Stimulated activated CD4-positive, alpha-beta T cell treated with anti-CD3 and anti-CD28 coated beads, TNF-alpha, amount 100 ng/mL, for 48 hours (primary cell): Measurements from ENCODE around the gene GLTP.
A peak's percentile ranks its signal among the peaks of the same experiment; 100 is the strongest.

ENCODE experiments used
- DNase-seq, 3 donors: peaks; one replicate each; pipeline ENCODE4 v3.0.0-alpha.2; 2020; ENCODE audit warnings: low read depth in 3 of 3

GLTP gene

DNA sequence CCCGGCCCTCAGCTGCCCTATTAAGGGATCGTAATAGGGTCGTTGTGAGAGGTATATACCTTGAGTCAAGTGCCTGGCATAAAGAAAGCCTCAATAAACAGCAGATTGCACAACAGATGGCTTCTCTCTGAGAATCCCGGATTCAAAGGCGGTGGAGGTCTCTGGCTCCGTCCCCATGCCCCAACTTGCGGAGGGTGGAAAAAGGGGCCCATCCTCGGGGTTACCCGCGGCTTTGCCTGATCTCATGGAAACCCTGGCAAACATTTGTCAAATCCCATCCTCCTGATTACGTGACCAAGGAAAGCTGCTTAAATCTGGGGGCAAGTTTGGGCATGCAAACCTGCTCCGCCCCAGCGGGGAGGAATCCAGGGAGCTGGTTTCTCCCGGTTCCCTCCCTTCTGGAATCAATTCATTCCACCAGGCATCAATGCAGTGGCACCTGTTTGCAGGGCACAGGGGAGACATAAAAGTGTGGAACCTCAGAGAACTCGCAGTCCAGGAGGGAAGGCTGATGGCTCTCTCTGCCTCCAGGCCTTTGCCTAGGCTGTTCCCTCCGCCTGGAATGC, 59.4 kb downstream of the GLTP start:
- no peak for DNase-seq

DNA sequence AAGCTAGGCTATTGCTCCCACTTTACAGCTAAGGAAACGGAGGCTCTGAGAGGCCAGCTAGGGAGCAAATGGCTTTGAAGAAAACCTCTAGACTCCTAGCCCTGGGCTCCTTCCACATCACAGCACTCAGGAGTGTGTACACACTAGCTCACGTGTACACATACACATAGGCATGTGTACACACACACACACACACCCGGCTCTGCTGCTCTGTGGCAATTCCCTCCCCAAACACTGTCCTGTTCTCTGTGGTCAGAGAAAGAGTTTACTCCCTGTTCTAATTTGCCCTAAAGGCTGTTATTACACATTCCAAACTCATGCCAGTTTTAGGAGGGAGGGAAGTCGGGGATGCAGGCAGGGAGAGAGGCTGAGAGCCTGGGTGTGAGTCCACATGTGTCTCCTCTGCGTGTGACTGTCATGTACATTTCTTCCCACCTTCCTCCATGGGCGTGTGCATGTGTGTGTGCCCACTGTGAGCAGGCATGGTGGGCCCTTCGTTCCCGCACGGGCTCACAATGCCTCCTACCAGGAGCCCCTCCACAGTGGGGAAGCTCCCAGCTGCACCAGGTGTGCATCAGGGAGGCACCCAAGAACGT, 61.3 kb downstream of the GLTP start:
- no peak for DNase-seq

DNA sequence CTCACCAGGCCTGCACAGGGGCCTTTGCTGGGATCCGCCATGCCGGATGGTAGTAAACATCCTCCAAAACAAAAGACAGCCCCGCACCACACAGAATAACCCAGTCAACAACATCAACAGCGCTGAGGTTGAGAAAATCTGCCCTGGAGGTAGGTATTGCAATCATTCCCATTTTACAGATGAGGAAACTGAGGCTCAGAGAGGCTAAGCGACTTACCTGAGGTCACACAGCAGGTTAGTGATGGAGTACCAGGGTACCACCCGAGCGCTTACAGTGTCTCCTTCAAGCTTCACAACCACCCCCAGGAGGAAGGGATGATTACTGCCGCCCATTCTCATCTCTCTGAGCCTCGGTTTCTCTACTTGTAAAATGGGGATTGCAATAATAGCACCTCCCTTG, 62.1 kb downstream of the GLTP start:
- DNase-seq: no peak

DNA sequence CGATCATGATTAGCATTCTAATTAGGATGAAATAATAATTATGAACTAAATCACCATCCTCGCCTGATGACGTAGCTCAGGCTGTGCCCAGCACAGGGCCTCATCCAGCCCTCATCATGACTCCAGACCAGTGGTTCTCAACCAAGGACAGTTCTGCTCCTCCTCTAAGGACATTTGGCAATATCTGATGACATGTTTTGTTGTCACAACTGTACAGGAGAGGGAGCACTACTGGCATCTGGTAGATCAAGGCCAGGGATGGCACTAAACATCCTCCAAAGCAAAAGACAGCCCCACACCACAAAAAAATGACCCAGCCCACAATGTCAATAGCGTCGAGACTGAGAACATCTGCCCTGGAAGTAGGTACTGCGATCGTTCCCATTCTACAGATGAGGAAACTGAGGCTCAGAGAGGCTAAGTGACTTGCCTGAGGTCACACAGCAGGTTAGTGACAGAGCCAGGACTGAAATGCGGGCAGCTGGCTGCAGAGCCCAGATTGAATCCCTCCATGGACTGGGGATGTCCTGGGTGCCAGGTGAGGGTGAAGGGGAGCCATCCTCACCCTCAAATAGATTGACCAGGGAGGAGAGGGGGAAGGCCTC, 62.6 kb downstream of the GLTP start:
- DNase-seq: no peak

DNA sequence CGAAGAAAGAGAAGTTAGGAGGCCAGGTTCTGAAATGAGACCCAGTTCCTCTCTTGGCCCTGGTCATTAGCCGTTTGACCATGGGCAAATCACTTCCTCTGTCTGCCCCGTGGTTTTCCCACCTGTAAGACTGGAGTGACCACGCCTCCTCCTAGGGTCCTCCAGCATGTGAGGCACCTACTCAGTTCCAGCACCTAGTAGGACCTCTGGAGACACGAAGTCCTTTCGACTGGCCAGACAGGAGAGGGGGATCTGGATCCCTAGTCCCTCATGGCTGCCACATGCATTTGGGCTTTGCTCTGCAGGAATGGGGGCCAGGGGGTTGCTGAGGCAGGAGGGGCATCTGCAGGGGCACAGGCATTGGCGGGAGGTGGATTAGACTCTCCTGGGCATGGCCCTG, 63.5 kb downstream of the GLTP start:
- no peak for DNase-seq

DNA sequence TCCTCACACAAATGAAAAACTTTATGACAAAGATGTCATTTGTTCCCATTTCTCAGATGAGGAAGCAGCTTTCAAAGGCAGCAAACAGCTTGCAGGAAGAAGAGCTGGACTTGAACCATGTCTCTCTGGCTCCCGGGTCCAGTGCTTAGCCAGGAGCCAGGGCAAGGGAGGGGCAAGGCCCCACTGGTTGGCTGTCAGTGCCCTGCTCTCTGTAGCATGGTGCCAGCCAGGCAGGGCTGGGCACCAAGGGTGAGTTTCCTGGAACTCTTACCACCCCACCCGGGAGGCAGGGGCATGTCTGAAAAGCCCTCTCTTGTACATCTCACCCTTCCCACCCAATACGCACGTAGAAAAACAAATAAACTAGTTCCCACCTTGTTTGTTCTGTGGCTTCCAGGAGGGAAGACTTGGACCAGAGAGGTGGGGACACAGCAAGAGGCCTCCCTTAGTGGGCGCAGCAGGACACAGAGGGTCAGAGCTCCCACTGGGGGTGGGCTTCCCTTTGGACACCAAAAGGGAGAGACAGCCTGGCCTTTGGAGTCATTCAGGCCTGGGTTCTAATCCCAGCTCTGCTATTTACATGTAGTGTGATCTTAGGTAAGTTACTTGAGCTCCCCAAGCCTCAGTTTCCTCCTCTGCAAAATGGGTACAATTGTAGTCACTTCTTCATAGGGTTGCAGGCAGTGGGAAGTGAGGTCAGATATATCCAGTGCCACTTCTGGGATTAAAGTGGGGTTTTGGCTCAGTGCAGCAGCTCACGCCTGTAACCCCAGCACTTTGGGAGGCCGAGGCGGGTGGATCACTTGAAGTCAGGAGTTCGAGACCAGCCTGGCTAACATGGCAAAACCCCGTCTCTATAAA, 64.4 kb downstream of the GLTP start:
- DNase-seq: no peak

DNA sequence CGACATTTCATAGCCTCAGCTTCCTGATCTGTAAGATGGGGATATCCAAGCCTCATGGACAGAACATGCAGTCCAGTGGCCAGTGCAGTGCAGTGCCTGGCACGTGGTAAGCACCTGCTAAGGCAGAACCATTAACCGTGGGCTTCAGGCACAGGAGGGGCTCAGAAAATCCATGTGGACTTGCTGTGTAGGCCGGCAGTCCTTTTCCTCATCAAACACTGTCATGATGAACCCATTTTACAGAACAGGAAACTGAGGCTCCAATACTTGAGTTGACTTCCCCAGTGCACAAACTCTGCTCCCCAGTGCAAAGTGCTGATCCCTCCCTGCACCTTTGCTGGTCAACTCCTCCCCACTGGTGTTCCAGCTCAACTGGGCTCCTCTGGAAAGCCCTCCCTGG, 65.1 kb downstream of the GLTP start:
- no peak for DNase-seq

DNA sequence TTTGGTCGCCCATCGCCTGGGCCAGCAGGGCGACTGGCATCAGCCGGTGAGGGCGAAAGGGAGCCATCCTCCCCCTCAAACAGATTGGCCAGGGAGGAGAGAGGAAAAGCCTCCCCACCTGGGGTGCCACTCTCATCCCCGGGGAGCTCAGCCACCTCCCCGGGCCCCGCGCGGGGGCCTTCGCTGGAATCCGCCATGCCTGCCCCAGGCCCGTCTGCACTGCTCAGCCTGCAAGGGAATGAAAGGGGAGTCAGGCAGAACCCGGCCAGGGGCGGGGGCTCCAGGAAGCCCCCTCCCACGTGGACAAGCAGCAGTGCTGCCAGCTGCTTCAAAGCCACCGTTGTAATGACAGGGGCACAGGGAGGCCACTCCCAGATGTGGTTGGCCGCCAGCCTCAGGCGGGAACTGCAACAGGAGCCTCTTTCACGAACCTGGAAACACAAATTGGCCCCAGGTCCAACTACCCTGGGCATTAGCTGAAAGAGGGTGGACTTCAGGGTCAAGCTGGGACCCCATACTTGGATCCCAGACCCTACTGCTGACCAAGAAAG, 65.7 kb downstream of the GLTP start:
- DNase-seq: no peak

DNA sequence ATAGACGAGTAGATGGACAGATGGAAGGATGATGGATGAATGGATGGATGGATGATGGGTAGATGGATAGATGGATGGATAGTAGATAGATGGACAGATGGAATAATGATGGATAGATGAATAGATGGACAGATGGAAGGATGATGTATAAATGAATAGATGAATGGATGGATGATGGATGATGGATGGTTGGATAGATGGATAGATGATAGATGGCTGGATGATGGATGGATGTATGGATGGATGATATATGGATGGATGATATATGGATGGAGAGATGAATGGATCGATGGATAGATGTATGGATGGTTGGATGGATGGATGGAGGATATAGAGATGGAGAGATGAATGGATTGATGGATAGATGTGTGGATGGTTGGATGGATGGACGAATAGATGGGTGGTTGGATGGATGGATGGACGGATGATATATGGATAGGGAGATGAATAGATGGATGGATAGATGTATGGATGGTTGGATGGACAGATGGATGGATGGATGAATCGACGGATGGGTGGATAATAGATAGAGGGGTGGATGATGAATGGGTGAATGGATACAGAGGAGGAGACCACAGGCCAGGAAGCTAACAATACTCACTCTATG, 66.4 kb downstream of the GLTP start:
- no peak for DNase-seq

DNA sequence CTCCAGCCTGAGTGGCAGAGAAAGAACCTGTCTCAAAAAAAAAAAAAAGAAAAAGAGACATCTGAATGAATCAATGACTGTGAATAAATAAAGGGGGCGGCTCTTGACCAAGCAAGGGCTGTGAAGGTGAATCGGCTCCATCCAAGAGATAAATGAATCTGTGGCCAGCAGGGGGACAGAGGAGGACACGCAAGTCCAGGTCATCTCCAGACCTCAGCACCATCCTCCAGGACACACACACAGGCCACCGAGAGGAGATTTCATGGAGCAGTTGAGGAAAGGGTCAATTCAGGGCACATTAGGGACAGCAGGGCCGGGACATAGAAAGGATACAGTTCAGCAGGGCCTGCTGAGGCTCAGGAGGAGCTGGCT, 68.7 kb downstream of the GLTP start:
- no peak for DNase-seq

DNA sequence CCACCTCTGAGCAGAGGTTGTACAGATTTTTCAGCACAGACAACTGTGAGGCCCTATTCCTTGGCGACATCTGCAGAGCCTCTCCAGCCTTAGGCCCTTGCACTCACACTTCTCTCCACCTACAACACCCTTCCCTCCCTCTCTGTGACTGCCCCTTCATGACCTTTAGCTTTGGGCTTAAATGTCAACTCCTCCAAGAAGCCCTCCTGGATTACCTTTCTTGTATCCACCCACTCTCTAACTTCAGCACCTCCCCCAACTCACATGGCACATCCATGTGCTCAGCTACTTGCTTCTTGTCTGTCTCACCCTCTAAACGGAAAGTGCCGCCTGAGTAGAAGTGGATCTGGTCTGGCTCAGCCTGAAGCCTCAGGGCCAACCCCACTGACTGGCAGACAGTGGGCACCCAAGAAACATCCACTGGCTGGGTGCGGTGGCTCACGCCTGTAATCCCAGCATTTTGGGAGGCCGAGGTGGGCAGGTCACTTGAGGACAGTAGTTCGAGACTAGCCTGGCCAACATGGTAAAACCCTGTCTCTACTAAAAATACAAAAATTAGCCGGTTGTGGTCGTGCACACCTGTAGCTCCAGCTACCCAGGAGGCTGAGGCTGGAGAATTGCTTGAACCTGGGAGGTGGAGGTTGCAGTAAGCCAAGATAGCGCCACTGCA, 69.3 kb downstream of the GLTP start:
- DNase-seq: no peak

DNA sequence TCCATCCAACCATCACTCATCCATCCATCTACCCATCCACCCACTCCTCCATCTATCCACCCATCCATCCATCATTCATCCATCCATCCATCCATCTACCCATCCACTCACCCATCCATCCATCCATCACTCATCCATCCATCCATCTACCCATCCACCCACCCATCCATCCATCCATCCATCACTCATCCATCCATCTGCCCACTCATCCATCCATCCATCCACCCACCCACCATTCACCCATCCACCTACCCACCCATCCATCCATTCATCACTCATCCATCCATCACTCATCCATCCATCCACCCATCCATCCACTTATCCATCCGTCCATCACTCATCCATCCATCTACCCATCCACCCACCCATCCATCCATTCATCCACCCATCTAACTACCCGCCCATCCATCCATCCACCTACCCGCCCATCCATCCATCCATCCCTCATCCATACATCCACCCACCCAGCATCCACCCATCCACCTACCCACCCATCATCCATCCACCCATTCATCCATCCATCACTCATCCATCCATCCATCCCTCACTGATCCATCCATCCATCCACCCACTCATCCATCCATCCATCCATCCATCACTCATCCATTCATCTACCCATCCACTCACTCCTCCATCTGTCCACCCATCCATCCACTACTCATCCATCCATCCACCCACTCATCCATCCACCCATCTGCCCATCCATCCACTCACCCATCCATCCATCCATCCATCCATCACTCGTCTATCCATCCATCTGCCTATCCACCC, 71.3 kb downstream of the GLTP start:
- no peak for DNase-seq

DNA sequence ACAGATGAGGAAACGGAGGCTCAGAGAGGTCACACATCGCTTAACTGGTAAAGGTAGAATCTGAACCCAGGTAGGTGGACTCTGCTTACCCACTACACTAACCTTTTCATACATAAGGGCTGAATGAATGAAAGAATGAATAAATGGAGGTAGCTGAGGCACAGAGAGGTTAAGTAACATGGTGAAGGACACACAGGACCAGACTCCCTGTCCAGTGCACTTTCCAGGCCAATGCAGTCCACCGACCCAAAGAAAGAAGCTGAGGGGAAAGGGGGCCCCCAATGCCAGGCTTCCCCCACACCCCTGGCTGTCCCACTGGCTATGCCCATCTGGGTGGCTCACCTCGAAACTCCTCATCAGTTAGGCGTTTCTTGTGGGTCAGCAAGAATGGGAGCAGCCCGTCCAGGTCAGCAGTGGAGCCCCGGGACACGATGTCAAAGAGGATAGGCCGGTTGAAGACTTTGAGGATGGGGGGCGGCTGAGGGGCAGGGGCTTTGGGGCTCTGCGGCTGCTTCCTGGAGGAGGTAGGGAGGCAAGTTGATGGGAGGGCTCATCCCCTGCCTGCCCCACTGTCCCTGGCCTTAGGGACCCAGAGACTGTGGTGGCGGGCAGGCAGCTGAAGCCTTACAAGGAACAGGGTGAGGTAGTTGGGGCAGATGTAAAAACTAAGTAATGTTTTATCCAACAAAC, 72.2 kb downstream of the GLTP start:
- DNase-seq: no peak

DNA sequence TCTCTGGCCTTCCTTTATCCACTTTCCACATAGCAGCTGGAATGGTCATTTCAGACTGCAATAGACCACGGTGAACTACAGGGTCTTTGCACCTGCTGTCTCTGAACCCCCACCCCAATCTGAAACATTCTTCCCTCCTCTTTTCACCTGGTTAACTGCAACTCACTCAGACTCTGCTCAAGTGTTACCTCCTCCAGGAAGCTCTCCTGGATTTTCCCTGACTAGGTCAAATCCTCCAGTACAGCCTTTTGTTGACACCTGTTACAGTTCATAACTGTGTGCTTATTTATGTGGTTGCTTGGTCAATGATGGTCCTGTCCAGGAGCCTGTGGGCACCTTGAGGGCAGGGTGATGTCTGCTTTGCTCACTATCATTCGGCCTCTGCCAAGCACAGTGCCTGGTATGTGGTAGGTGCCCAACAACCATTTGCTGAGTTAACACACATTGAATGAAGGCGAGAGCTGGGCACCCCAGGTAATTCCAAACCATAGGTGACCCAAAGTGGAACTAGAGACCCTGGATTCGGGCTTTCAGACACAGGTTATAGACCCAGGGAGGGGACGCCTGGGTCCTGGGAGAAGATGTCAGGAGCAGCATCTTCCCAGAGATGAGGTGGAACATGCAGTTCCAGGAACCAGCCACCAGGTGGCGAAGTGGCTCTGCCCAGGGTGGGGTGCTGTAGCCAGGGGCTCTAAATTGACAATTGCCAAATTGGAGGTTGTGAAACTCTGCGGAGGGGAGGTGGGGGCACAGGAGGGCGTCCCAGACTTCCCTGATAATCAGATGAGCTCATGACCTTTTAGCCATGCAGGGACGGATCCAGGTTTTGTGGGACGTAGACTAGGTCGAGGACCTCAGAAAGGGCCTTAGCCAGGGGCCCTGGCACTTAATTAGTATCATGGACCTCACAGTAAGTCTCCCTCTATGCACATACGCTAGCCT, 75.2 kb downstream of the GLTP start:
- peak; percentile 32 to 46 (median 40) for DNase-seq

DNA sequence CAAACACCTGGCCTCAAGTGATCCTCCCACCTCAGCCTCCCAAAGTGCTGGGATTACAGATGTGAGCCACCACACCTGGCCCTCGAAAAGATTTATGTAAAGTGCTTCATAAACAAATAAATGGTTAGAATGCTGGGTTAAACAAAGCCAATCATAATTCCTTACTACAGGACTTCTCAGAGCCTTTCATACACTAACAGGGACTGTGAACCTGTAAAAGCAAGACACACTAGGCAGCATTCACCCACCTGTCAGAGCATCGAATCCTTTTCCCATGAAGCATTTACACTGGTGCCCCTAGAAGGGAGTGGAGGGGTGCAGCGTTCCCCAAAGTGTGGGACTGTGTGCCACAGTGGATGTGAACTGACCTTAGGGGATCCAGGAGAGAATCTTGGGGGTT, 76.7 kb downstream of the GLTP start:
- no peak for DNase-seq

DNA sequence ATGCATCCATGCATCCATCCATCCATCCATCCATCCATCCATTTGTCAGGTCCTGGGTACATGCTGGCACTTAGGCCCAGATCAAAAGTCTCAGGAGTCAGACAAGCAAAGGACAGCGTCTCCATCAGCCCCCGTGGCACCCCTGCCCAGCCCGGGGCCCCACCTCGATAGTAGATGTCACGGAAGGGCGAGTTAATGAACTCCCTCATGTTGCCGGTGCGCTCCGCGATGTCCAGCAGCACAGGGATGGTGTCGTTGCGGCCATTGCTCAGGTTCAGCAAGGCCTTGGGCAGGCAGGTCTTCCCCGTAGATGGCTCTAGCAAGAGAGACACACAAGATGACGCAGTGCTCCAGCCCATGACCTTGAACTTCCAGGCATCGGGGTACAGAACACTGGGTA, 77.5 kb downstream of the GLTP start:
- DNase-seq: no peak
